Stimulated activated CD8-positive, alpha-beta memory T cell treated with anti-CD3 and anti-CD28 coated beads, Interleukin-15, amount 100 ng/mL, for 24 hours (primary cell): Measurements from ENCODE around the gene SHB.

Experiments used
- DNase-seq: peaks from one replicate; pipeline ENCODE4 v3.0.0-alpha.2; 2020; ENCODE audit warnings: low read depth

SHB gene

DNA sequence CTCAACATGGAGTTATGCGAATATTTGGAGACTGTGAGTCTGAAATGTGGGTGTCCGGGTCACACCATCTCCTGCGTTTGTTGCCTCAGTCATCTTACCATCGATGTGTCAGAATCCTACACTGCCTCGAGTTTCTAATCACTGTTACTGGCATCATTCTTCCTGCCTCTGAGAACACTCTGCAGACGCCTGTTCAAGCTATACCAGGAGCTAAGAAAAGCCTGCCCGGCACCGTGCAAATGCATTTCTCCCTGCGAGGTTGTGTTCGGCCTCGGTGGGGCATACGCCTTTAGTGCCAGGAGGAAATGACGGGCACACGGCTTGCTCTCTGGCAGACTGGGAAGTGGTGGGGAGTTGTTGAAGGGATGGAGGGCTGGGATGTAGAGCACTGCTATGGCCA, 133.9 kb downstream of the SHB start:
- DNase-seq = no peak

DNA sequence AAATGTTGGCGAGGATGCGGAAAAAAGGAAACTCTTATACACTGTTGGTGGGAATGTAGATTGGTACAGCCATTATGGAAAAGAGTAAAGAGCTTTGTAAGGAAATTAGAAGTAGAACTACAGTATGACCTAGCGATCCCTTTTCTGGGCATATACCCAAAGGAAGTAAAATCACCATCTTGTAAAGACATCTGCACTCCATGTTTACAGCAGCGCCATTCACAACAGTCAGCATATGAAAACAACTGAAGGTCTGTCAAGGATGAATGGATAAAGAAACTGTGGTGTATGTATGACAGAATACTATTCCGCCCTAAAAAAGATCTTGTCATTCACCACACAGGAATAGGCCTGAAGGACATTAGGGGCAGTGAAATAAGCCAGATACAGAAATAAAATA, 137.4 kb downstream of the SHB start:
- DNase-seq = no peak

DNA sequence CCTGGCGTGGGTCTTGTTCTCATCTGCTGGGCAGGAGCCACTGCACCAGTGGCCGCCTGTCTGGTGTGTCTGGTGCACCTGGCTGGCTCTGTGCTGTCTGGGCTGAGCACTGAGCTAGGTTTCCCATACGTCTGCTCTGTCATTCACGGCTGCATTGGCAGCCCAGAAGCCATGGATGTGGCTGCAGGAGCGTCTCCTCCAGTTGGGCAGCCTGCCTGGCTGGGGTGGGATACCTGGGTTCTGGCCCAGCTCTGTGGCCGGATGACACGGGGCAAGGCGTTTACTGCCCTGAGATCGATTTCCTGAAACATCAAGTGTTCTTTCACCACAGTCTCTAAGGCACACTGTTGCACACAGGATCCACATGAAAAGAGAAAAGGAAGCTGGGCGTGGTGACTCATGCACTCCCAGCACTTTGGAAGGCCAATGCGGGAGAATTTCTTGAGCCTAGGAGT, 139.6 kb downstream of the SHB start:
- no peak for DNase-seq

DNA sequence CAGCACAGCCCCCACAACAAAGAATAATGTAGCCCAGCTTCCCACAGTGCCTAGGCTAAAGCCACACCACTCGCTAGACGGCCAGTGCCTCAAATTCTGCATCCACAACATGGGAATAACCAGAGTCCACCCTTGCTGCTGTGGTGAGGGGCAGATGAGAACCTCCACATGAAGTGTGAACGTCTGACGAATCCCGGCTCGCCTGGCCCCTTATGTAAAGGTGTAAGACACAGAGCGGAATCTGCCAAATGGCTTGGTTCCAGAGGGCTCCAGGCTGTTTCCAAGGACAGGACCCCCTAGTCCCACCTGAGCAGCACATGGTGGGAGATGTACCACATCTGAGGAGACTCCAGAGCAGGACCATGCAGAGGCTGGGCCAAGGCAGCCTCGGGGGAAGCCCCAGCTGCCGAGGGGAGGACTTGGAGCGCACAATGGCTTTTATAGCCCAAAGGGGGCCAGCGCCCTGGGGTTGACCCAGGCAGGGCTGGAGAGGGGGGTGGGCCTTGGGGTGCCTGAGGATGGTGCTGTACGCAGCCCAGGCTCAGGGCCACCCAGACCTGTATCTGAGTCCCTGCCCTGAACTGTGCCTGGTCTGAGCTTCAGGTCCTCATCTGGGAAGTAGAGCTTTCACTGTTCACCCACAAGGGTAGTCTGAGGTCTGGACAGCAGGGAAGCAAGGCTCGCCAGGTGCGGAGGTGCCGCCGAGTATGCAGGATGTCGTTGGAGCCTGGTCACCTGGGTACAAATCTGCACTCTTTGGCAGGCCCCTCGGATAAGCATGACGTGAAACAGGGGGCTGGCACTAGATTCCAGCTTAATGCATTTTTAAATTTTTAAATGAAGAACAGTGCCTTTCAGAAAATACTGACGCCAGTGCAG, 140.2 kb downstream of the SHB start:
- no peak for DNase-seq

DNA sequence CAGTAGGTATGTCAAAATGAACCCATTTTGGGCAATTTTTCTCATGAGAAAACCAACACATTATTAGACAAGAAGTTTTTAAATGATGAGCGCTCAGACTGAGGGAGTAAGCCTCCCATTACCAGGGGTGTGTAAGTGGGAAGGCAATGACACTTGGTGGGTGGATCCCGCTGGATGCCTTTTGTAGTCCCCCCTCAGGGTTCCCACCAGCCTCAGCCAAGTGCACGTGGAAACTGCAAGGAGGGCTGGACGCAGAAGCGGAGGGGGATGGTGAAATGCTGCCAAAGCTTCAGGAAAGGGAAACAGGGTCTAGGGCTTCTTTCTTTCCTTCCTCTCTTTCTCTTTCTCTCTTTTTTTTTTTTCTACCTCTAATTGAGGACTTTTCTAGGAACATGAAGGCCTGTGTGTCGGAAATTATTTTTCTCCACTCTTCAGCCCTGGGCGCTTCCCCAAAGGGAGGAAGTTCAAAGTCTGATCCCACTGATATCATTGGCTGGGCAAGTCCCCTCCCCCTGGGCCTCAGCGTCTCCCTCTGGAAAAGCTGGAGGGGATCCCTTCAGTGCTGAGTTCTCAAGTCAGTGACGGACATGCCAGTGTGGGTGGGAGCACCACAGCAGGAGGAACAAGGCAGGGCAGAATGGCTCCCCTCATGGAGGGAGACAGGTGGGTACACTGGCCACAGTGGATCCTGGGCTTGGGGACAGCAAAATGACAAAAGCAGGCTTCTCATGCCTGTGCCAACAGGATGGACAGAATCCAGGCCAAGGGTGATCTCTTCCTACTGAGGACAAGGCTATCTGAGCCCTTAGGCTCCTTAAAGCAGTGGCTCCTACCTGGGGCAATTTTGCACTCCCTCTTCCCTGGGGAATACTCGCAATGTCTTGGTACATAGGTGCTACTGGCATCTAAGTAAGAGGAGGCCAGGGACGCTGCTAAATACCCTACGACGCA, 141.2 kb downstream of the SHB start:
- no peak for DNase-seq

DNA sequence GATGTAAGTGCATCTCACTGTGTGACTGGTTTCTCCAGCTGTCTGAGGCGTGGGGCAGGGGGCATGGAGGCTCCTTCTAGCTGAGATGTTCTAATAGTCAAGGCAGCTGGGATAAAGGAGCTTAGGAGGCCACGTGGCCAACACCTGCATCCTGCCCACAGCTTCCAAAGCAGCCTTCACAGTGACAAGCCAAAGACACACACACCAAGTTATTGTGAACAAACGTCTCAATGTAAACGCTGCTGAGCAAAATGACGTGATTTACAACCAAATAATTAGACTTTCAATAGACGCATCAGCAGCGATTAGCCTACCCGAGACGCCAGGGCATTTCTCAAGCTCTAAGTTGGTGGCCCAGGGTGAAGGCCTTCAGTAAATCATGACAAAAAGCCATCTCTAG, 141.9 kb downstream of the SHB start:
- DNase-seq = no peak

DNA sequence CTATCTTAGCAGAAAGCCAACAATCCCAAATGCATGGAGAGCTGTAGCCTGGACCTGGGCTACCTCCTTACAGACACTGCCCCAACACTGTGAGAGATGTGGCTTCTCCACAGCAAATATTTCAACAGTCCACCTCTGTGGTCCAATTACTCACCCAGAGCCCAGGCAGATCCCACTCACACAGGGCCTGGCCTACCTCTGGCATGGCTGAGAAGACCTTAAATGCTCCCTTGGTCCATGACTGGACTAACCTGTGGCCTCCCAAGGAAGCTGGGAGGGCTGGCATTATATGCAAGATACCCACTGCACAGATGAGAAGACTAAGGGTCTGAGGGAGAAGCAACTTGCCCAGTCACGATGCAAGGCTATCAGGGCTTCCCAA, 142.3 kb downstream of the SHB start:
- no peak for DNase-seq

DNA sequence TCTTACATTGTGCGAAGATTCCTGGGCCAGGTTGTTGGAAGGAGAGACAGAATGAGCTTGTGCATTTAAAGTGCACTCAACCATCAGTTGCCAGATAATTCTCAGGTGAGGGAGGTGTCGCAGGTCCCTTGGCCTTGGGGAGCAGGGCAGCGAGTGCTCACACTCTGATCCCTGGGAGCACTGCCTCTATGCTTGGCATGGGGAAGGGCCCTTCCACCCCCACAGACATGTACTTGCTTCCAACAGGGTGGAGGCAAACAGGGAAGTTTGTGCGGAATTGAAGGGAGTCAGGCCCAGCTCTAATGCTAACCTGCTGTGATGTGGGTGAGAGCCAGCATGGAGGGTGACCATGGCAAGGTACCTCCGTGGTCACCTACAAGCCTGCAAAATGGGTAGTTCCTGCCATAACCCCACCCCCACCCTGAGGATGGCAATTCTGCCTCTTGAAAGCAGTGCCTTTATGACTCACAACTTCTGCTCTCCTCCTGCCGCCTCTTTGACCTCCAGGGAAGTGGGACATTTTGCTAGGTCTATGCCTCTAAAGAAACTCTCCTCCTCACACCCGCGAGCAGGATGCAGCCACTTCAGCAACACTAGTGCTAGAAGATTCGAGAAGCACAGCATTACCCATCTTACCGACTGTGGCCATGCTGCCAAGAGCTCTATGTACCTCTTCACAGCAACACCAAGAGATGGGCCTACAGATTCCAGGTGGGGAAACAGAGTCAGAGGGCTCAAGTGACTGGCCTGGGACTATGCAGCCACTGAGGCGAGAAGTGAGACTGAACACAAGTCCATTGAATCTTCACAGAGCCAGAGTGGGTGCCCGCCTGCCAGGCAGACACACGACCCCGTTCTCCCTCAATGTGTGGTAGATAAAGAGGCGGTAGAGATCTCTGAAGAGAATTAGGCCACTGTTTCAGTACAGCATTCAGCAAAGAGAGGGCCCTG, 143.0 kb downstream of the SHB start:
- no peak for DNase-seq

DNA sequence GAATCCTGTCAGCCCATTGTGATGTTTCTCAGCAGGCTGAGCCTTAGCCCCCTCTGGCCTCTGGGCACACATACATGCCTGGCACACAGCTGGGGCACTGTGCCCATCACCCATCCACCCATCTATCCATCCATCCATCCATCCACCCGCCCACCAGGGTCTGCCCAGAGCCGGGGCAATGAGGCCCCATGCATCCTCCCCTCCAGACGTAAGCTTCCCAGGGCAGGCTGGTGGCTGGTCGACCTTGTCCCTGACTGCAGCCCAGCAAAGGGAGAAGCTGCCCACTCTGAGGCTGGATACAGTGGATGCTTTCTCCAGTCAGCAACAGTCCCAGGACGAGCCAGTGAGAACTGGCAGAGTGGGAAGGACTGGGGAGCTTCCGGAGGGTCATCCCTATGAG, 144.0 kb downstream of the SHB start:
- DNase-seq = no peak

DNA sequence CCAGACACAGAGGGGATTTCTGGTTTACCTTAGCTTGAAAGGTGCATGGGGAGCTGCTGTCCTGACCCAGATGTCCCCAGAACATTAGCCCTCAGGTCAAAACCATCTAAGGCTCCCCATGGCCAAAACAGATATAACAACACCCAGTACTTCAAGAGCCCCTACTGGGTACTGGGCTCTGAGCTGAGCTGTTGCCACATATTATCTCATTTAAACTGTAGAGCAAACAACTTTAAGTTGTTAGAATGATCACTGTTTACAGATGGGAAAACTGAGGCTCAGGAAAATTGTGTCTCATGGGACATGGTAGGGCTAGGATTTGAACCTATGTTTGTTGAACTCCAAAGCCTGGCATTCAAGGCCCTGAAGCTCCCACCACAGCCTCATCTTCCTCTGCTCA, 144.5 kb downstream of the SHB start:
- no peak for DNase-seq

DNA sequence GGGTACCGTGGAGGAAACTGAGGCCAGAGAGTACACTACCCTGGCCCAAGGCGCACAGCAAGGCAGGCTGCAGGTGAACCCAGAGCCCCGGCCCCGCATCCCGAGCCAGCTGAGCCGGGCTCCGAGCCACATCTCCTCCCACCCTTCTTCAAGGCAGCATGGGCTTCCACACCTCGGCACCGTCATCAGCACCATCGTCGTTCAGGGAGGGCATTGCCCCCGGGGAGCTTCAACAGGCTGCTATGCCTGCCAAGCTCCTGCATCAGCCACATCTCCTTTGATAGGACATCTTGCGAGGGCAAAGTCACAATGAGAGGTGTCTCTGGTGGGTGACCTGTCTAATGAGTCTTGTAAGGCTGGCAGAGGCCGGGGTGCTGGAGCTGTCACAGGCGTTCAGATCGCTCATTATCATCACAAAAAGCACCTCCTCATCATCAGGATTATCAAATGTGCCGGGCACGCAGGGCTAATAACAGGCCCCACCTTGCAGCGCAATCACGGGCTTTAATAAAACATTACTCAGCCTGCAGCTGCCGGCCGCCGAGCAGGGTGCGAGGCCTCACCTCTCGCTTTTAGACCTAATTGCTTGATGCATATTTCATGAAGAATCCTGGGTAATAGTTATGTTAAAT, 145.1 kb downstream of the SHB start:
- no peak for DNase-seq

DNA sequence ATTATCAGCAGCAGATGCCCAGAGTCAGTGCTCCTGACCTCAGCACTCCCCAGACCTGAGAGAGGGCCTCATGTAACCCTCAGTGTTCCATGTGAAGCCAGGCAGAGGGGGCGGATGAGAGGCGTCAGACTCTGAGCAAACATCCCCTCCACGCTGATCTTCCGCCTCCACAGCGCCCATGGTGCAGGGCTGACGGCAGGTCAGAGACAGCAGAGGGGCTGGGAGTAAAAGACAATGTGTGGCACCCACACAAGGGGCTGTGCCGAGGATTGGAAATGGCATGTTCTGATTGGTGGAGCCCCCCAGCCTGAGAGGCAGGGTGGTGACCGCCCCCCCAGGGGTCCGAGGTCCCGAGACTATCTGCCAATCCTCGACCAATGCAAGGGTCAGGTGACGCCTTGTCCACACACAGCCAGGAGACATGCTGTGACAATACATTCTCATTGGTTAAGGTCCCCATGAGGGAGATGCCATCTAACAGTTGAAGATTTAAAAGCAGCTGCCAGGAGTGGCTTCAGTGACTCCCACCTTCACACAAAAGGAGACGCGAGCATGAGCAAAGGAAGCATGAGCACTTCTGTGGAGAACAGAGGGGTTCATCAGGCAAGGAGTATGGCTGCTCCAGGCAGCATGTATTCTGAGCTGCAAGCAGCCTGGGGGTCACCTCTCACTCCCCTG, 145.8 kb downstream of the SHB start:
- DNase-seq = no peak

DNA sequence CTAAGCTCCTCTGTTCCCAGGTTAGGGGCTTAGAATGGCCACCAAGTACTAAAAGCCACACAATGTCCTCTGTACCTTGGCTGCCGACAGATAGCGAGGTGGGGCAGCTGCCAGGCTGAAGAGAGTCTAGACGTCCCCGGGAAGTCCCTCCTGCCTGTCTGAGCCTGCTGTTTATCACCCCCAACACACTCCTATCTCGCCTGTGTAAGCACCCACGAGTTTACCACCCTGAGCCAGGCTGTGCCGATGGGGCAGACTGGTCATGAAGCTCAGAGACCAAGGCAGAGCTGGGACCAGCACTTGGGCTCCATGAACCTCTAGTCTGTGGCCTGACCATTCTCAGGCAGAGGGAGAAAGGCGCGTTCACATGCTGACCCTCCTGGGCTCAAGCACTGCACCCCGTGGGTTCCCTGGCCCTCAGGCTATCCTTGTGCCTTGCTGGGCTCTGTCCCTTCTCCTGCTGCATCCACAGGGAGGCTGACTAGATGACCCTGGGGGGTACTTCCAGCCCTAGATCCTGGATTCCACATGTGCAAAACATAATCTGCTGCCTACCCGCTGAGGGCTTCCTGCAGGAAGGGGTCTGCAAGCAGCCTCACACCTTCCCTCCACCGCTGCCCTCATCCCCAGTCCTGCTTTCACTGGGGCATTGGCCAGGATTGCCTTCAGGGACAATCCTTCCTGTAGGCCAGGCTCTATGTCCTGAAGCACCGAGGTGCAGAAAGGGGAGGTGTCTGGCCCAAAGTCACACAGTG, 146.5 kb downstream of the SHB start:
- no peak for DNase-seq

DNA sequence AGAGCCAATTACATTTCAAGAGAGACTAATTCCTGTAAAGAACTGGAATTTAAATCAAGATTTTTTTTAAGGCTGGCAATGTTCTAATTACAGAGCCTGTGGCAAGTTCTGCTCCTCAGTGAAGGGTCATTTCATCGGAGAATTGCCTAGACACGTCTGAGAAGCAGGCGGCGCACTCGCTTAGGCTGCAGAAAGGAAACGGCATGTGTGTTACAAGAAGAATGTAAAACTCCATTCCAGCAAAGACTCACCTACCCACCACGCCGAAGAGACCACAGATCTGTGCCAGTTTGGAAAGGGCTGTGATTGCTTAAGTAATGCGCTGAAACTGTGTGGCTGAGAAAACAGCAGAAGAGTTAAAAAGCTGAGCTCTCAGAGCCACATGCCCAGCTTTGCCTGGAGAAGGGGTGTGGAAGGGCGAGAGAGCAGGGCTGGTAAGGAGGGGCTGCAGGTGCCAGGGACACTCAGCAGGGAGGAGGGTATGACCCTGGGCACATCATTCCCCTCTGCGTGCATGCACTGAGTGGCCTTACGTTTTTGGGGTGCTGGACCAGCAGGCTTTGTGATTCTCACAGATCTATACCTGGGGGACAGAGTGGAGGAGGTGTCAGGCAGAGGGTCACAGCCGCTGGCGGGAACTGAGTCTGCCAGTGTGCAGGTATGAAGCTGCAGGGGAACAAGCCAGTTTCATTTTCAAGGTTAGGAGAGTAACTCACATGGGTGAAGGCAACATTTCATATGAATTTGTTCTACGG, 147.3 kb downstream of the SHB start:
- DNase-seq = no peak

DNA sequence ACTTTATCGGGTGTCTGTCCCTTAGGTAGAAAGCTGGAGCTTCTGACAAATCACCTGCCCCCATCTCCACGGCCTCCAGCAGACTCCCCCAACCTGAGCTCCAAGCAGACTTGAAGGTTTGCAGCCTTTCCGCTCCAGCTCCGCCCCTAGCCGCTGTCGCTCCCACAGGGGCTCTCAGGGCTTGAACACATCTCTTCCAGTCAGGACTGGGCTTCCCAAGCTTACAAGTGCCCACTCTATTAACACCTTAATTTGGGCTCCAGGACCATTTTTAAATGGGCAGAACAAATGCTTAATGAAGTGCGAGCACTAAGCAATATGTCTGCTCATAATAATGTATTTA, 147.9 kb downstream of the SHB start:
- no peak for DNase-seq

DNA sequence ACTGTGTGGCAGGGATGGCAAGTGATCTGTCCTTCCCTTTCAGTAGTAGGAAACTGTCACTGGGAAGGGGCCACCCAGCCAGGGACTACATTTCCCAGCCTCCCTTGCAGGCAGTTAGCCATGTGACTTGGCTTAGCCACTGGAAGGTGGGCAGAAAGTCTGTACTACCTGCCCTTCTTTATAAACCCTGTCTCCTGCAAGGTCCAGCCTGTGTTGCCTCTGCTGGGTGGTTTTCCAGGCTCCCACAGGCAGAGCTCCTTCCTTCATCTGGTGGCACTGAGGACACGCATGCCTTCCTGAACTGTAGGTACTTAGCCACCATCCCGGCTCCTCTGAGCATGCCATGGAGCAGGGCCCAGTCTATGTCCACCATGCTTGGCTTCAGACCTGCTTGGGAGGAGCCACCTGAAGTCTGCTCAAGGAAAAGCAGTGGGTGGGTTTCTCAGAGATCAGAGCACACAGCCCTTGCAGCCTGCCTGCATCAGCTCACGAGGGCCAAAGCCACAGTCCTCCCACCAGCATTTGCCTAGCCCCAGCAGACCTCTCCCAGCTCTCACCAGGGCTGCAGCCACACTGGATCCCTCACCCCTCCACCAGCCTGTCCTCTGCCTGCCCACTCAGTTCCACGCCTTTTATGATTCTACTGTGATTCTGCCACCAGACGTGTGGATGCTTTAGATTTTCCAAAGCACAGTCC, 148.4 kb downstream of the SHB start:
- no peak for DNase-seq

DNA sequence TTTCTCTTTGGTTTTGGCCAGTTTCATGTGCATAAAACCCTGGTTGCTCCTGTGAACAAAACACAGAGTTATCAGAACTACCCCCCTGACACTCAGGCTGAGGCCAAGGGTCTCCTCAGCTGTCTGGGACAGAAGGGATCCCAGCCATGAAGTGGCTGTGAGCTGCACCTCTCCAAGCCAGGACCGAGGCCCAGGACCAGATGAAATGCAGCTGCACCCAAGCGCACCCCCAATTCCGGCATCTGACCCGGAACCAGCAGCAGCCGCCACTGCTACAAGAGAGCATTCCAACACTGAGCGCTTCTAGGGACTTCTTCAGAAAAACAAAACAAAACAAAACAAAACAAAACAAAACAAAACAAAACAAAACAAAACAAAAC, 149.1 kb downstream of the SHB start:
- no peak for DNase-seq

DNA sequence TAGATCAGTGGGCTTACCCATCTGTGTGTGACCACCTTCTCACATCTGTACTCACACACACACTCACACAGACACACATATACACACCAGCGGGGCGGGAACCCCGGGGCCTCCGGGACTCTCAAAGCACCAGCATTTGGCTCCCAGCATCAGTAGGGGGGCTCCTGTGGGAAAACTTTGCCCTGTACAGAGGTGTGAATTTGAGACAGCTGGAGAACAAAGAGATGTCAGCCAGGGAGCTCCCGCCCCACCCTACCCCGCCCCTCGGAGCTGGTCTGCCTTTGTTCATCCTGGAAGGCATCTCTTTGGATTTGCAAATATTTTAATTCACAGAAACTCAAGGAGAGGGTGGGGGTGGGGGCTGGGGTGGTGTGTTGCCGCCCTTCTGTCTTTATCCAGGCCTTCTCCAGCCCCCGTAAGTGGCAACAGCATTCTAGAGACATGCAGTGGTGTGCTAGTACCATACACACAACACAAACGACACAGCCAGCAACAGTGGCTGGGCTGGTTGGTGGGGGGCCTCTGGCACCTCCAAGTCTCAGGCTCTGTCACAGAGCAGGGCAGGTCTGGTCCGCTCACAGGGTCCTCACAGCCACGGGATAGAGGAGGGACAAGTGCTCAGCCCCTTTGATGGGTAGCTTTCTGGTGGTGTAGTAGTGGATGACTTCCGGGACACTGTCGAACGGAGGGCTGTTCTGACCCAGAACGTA, 149.6 kb downstream of the SHB start:
- no peak for DNase-seq
